ENCODE results near the gene NPAS3.

NPAS3 gene

GRCh38 chr14:33291529-33292104, 352.9 kb downstream of the NPAS3 start:
- H3K27ac ChIP-seq (ENCODE audit: low read length): no peak overlapping the region
- H3K9ac ChIP-seq (ENCODE audit: low read length): no peak overlapping the region
- no peak overlapping the region for H3K4me3 ChIP-seq (ENCODE audit: low read length)
- H2AFZ ChIP-seq (ENCODE audit: low read depth, low read length): no peak overlapping the region
- no peaks in the 10 kb centered on the region for H3K36me3 ChIP-seq (replicated peaks; ENCODE audit: low read depth, low read length)
- H3K79me2 ChIP-seq (ENCODE audit: low read length): no peaks in the 10 kb centered on the region
- H3K4me2 ChIP-seq (ENCODE audit: low read length): no peak overlapping the region
- H3K4me1 ChIP-seq (ENCODE audit: low read length): no peaks in the 10 kb centered on the region
- no peaks in the 10 kb centered on the region for H3K27me3 ChIP-seq (ENCODE audit: low read depth, low read length)
- TF ChIP-seq EZH2phosphoT487 (IDR thresholded peaks at IDR 0.05; ENCODE audit: low read depth) (no peak), CTCF (IDR thresholded peaks at IDR 0.05; ENCODE audit: low read depth, low read length) (no peak)
- H4K20me1 ChIP-seq (ENCODE audit: insufficient read depth, low read length): no peaks in the 10 kb centered on the region
- H3K9me3 ChIP-seq (ENCODE audit: insufficient read depth, low read length): no peaks in the 10 kb centered on the region

DNA sequence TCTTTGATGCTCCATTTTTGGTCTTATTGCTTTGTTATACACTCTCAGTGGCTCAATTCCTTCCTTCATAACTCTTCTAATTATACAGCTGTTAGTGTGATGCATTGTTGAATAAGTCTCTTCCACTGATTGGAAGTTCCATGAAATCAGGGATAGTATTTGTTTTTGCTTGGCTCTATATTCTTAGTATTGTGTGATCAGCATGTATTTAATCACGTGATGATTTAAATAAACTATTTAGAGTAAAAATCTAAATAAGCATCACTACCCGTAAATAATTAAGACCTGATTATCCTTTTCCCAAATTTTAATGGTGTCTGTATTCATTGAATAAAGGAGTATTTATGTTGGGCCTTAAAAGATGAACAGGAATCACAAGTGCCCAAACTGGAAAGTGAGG, 355.7 kb downstream of the NPAS3 start:
- H3K79me2 ChIP-seq (ENCODE audit: low read length): no peaks in the 10 kb centered on the region
- H3K9ac ChIP-seq (ENCODE audit: low read length): no peak overlapping the region
- no peak overlapping the region for H3K4me2 ChIP-seq (ENCODE audit: low read length)
- H3K27me3 ChIP-seq (ENCODE audit: low read depth, low read length): no peaks in the 10 kb centered on the region
- no peak overlapping the region for H3K4me3 ChIP-seq (ENCODE audit: low read length)
- H3K36me3 ChIP-seq (replicated peaks; ENCODE audit: low read depth, low read length): no peaks in the 10 kb centered on the region
- no peak for TF ChIP-seq CTCF (IDR thresholded peaks at IDR 0.05; ENCODE audit: low read depth, low read length)
- no peak for TF ChIP-seq EZH2phosphoT487 (IDR thresholded peaks at IDR 0.05; ENCODE audit: low read depth)
- H3K4me1 ChIP-seq (ENCODE audit: low read length): no peaks in the 10 kb centered on the region
- no peak overlapping the region for H2AFZ ChIP-seq (ENCODE audit: low read depth, low read length)
- H3K27ac ChIP-seq (ENCODE audit: low read length): no peak overlapping the region
- no peaks in the 10 kb centered on the region for H4K20me1 ChIP-seq (ENCODE audit: insufficient read depth, low read length)
- H3K9me3 ChIP-seq (ENCODE audit: insufficient read depth, low read length): no peaks in the 10 kb centered on the region

GRCh38 chr14:33297565-33297964, 358.9 kb downstream of the NPAS3 start:
- Histone ChIP-seq H3K27ac (ENCODE audit: low read length) (no peak overlapping the region), H3K4me1 (ENCODE audit: low read length) (no peaks in the 10 kb centered on the region), H3K36me3 (replicated peaks; ENCODE audit: low read depth, low read length) (no peaks in the 10 kb centered on the region), H3K9me3 (ENCODE audit: insufficient read depth, low read length) (no peaks in the 10 kb centered on the region), H3K27me3 (ENCODE audit: low read depth, low read length) (no peaks in the 10 kb centered on the region), H3K9ac (ENCODE audit: low read length) (no peak overlapping the region), H3K79me2 (ENCODE audit: low read length) (no peaks in the 10 kb centered on the region), H4K20me1 (ENCODE audit: insufficient read depth, low read length) (no peaks in the 10 kb centered on the region), H2AFZ (ENCODE audit: low read depth, low read length) (no peak overlapping the region), H3K4me3 (ENCODE audit: low read length) (no peak overlapping the region), H3K4me2 (ENCODE audit: low read length) (no peak overlapping the region)
- TF ChIP-seq EZH2phosphoT487 (IDR thresholded peaks at IDR 0.05; ENCODE audit: low read depth) (no peak), CTCF (IDR thresholded peaks at IDR 0.05; ENCODE audit: low read depth, low read length) (no peak)

GRCh38 chr14:33307691-33308251, 369.1 kb downstream of the NPAS3 start:
- H3K4me3 ChIP-seq (ENCODE audit: low read length): no peak overlapping the region
- no peak overlapping the region for H2AFZ ChIP-seq (ENCODE audit: low read depth, low read length)
- no peaks in the 10 kb centered on the region for H4K20me1 ChIP-seq (ENCODE audit: insufficient read depth, low read length)
- no peaks in the 10 kb centered on the region for H3K36me3 ChIP-seq (replicated peaks; ENCODE audit: low read depth, low read length)
- H3K79me2 ChIP-seq (ENCODE audit: low read length): no peaks in the 10 kb centered on the region
- H3K27me3 ChIP-seq (ENCODE audit: low read depth, low read length): no peaks in the 10 kb centered on the region
- H3K27ac ChIP-seq (ENCODE audit: low read length): no peak overlapping the region
- no peak overlapping the region for H3K4me2 ChIP-seq (ENCODE audit: low read length)
- no peaks in the 10 kb centered on the region for H3K9me3 ChIP-seq (ENCODE audit: insufficient read depth, low read length)
- no peaks in the 10 kb centered on the region for H3K4me1 ChIP-seq (ENCODE audit: low read length)
- no peak overlapping the region for H3K9ac ChIP-seq (ENCODE audit: low read length)
- no peak for TF ChIP-seq CTCF (IDR thresholded peaks at IDR 0.05; ENCODE audit: low read depth, low read length)
- TF ChIP-seq EZH2phosphoT487 (IDR thresholded peaks at IDR 0.05; ENCODE audit: low read depth): no peak

All from OCI-LY3 (cell line).